D721Med (cell line): ENCODE results near the gene RACGAP1.

ENCODE experiments used
- DNase-seq: peaks from one replicate; pipeline ENCODE4 v3.0.0; 2011; ENCODE audit warnings: low spot score; ENCODE audit not compliant: insufficient read length
- FAIRE-seq: peaks from 2 replicates; lab custom pipeline; 2011; peaks lifted over from hg19 to GRCh38; lab: Jason Lieb, UNC
- TF ChIP-seq, protein P1 (sequence below): IDR thresholded peaks from 2 replicates; pipeline ENCODE4 v1.5.1; 2012; ENCODE audit warnings: mild to moderate bottlenecking, control low read depth; ENCODE audit not compliant: insufficient read depth; ENCODE audit errors: missing control alignments

Gene RACGAP1

DNA sequence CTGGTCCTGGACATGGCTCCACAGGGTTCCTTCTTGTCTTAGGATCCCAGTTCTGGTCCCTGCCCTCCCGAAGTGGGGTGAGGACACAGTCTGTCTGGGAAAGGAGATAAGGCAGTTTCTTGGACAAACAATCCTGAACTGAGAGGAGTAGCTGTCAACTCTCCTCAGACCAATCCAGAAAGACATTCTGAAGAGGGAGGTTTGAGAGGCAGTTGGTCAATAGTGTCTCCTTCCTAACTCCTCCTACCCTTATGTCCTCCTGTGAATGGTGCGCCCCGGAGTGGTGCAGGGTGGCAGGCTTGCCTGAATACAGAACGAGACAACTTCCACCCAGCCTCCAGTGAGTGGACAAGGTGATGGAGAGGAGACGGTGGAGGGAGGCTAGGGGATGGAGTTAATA, 16.7 kb upstream of the RACGAP1 start:
- TF ChIP-seq, protein P1, sequence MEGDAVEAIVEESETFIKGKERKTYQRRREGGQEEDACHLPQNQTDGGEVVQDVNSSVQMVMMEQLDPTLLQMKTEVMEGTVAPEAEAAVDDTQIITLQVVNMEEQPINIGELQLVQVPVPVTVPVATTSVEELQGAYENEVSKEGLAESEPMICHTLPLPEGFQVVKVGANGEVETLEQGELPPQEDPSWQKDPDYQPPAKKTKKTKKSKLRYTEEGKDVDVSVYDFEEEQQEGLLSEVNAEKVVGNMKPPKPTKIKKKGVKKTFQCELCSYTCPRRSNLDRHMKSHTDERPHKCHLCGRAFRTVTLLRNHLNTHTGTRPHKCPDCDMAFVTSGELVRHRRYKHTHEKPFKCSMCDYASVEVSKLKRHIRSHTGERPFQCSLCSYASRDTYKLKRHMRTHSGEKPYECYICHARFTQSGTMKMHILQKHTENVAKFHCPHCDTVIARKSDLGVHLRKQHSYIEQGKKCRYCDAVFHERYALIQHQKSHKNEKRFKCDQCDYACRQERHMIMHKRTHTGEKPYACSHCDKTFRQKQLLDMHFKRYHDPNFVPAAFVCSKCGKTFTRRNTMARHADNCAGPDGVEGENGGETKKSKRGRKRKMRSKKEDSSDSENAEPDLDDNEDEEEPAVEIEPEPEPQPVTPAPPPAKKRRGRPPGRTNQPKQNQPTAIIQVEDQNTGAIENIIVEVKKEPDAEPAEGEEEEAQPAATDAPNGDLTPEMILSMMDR, result no peak
- DNase-seq (no peak), FAIRE-seq (no peak)

DNA sequence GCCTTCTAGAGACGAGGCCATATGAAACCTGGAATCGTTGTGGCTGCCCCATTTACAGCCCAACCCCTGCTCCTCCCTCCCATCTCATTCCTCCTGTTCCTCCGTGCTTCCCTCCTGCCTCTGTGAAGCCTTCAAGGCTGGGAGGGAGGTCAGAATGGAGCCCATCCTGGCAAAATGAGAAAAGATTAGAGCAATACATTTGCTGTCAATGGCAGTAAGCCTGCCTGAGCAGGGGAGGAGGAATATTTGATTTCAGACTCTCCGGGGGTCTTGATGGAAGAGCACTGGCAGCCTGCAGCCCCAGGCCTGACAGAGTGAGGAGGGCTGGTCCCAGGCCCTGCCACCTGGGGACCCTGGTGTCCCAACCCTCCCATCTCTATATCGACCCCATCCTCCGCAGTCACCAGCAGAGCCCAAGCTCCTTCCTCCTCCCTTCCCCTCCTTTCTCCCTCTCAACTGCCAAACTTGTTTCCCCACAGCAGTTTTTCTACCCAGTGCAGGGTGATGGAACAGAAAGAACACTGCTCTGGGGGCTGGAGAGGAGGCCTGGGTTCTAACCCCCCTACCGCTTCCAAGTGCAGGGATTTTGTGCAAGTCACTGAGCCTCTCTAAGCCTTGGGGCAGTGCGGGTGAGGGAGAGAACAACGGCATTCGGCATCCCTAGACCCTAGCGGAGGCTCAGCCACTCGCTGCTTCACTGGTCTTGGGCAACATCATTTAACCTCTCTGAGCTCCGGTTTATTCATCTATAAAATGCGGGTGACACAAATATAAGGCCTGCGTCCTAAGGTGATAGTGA, 16.0 kb upstream of the RACGAP1 start:
- TF ChIP-seq, protein P1, result no peak
- DNase-seq, result no peak
- no peak for FAIRE-seq

DNA sequence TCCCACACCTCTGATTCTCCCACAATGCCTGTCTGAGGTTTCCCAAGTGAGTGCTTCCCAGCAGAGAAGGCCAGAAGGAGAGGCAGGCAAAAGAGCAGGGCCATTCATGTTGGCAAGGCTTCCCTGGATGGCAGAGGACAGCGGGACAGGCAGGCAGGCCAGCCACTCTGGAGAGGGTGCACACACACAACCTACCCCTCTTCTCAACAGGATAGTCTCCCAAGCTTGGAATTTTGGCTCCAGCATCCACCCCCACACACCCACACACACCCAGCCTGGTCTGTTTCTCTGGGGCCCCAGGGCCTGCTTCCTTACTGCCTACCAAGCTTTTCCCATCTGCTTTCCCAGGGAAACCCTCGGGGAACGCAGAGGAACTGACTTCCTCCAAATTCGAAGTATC, 15.4 kb upstream of the RACGAP1 start:
- TF ChIP-seq, protein P1, result no peak
- DNase-seq (no peak), FAIRE-seq (no peak)

DNA sequence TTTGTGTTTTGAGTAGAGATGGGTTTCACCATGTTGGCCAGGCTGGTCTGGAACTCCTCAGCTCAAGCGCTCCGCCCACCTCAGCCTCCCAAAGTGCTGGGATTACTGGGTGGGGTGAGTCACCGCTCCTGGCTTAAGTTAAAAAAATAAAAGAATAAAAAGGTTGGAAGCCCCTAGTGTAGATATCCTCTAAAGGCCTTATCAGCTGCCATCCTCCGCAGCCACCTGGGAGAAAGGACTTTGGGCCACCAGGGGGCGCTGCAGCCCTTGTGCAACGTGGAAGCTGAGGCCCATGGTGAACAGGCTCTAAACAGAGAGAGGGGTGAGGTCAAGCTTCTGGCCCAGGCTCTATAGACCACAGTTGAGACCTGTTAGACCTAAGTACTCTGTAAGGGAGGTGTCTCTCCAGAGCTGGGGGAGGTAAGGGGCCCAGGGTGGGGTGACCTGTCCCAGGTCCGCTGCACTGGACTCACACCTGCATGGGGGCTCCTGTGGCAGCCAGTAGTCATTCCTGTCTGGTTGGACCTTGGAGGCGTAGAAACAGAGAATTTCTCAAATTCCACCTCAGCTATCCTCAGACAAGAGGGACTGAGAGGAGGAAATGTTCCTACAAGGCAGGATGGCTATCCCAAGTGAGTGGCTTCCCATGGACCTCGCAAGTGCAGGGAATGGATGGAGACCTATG, 14.0 kb upstream of the RACGAP1 start:
- DNase-seq (peak; percentile 89), FAIRE-seq (no peak)
- TF ChIP-seq, protein P1, result peak; percentile 96

DNA sequence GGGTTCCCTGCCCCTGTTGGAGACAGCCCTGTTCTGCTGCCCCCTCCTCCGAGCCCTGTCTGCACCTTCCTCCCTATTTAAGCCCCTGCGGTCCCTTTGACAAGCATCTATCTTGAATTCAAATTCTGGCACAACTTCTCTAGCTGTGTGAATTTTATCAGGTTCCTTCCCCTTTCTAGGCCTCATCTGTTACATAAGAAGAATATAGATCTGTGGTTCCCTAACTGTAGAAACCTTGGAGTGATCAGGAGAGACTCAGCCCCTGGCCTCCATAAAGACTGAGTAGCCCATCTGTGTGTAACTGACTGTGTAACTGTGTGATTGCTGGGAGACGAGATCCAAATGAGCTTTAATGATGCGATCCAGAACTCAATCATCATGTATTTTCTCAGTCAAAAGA, 13.0 kb upstream of the RACGAP1 start:
- TF ChIP-seq, protein P1, result no peak
- FAIRE-seq (no peak), DNase-seq (no peak)

DNA sequence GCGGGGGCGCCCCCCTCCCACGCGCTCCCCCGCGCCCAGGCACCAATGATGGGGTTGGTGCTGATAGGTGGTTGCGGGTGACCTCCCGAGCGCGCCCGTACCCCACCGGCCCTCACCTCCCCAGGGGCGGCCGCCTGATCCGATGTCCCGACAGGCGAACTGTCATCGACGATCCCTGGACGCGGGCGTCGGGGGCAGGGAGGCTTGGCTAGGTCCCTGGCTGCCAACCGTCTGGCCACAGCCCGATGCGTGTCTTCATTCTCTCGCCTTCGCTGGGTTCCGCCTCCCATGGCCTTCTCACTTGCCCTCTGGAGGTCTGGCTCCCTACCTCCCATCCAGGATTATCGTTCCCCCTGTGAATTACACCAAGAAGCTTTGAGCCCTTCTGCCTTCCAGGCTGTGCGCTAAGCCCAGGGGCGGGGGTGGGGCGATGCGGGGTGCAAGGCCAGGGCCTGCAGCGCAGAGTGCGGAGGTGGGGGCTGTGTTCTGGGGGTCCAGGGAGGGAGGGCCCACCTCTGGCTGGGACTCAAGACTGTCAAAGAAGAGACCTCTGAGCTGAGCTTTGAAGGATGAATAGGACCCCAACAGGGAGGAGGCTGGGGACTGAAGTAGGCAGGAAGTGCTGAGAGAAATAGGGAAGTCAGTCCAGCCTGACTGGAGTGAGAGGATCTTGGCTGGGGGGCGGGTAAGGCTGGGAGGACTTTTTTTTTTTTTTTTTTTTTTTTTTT, 7.7 kb upstream of the RACGAP1 start:
- DNase-seq (peak; percentile 93), FAIRE-seq (no peak)
- TF ChIP-seq, protein P1, result no peak
